GM23248 (cell line): ENCODE data around the gene DHX40. TPM values are rescaled to one million over a fixed set of nuclear protein-coding genes. Genes with fewer than 3 reads are reported as not detected.

Experiments used
- DNase-seq: peaks from one replicate; pipeline ENCODE4 v3.0.0-alpha.2; 2015
- H2AFZ ChIP-seq: fragments of 200-600 bp; sonication (generic); 2 replicates; pipeline ENCODE4 v1.6.1; 2016; ENCODE audit warnings: antibody characterized with exemption
- H3F3A ChIP-seq: fragments of 200-600 bp; sonication (generic); 2 replicates; pipeline ENCODE4 v1.6.1; 2016; ENCODE audit warnings: mild to moderate bottlenecking, antibody characterized with exemption, mixed run types; ENCODE audit not compliant: insufficient read depth
- H3K27ac ChIP-seq: fragments of 200-600 bp; sonication (generic); 2 replicates; pipeline ENCODE4 v1.5.1; 2016; ENCODE audit warnings: mild to moderate bottlenecking
- H3K27me3 ChIP-seq: fragments of 200-600 bp; sonication (generic); replicated peaks from 2 replicates; pipeline ENCODE4 v1.6.1; 2016; ENCODE audit warnings: mild to moderate bottlenecking; ENCODE audit not compliant: insufficient read depth
- H3K36me3 ChIP-seq: fragments of 200-600 bp; sonication (generic); 2 replicates; pipeline ENCODE4 v1.6.1; 2016; ENCODE audit warnings: low read depth, mild to moderate bottlenecking
- H3K4me1 ChIP-seq: fragments of 200-600 bp; sonication (generic); 2 replicates; pipeline ENCODE4 v1.6.1; 2016; ENCODE audit warnings: mild to moderate bottlenecking; ENCODE audit not compliant: insufficient read depth
- H3K4me2 ChIP-seq: fragments of 200-600 bp; sonication (generic); one replicate; pipeline ENCODE4 v1.6.1; 2016; ENCODE audit warnings: mild to moderate bottlenecking; ENCODE audit not compliant: unreplicated experiment
- H3K4me3 ChIP-seq: fragments of 200-600 bp; sonication (generic); 2 replicates; pipeline ENCODE4 v1.5.1; 2016; ENCODE audit warnings: mild to moderate bottlenecking
- H3K79me2 ChIP-seq: fragments of 200-600 bp; sonication (generic); 2 replicates; pipeline ENCODE4 v1.6.1; 2016; ENCODE audit warnings: mild to moderate bottlenecking; ENCODE audit not compliant: insufficient read depth
- H3K9ac ChIP-seq: fragments of 200-600 bp; sonication (generic); 2 replicates; pipeline ENCODE4 v1.6.1; 2016; ENCODE audit warnings: mild to moderate bottlenecking
- H3K9me2 ChIP-seq: fragments of 200-600 bp; sonication (generic); 2 replicates; pipeline ENCODE4 v1.6.1; 2016; ENCODE audit warnings: mixed run types, mild to moderate bottlenecking, moderate library complexity; ENCODE audit not compliant: insufficient read depth
- H3K9me3 ChIP-seq: fragments of 200-600 bp; sonication (generic); one replicate; pipeline ENCODE4 v1.6.1; 2017; ENCODE audit warnings: low read depth
- H4K20me1 ChIP-seq: fragments of 200-600 bp; sonication (generic); 2 replicates; pipeline ENCODE4 v1.6.0; 2016; ENCODE audit not compliant: insufficient read depth
- EZH2 ChIP-seq: fragments of 200-600 bp; sonication (generic); IDR thresholded peaks from 2 replicates; pipeline ENCODE4 v1.6.1; 2018; ENCODE audit warnings: antibody characterized with exemption, mild to moderate bottlenecking; ENCODE audit not compliant: insufficient read depth, poor library complexity, severe bottlenecking
- EZH2phosphoT487 ChIP-seq: fragments of 200-600 bp; sonication (generic); IDR thresholded peaks from 2 replicates; pipeline ENCODE4 v1.6.1; 2018; ENCODE audit warnings: antibody characterized with exemption, moderate library complexity, mild to moderate bottlenecking, low read depth; ENCODE audit not compliant: insufficient read depth
- WGBS, 2 experiments: methylation state at CpG; one replicate each; pipeline ENCODE4 v1.1.6; 2015 to 2017; ENCODE audit warnings: low lambda C conversion rate in 2 of 2, low coverage in 1 of 2; ENCODE audit errors: missing lambda C conversion rate in 2 of 2; 5-methylcytosine and 5-hydroxymethylcytosine counted together
- in situ Hi-C: fragments of 300-500 bp; cut with MboI; formaldehyde crosslinking; loops from 2 replicates; pipeline ENCODE4 v1.15.0; 2020
- polyA plus RNA-seq: library from polyadenylated mRNA; unstranded; fragments of >200 nt; fragmentation: Nextera tagmentation; extraction: Ambion mirVana; gene quantifications from 2 replicates; pipeline ENCODE4 v1.2.1, GENCODE V29; 2016
- total RNA-seq: library from RNA; depleted of rRNA; stranded (reverse); fragments of >200 nt; shearing (Covaris generic); gene quantifications from 2 replicates; pipeline ENCODE4 v1.2.3, GENCODE V29; 2014

DHX40 gene
- total and polyA plus RNA-seq, 2 experiments from 2014 or later: 18.9 to 68.5 TPM

DNA sequence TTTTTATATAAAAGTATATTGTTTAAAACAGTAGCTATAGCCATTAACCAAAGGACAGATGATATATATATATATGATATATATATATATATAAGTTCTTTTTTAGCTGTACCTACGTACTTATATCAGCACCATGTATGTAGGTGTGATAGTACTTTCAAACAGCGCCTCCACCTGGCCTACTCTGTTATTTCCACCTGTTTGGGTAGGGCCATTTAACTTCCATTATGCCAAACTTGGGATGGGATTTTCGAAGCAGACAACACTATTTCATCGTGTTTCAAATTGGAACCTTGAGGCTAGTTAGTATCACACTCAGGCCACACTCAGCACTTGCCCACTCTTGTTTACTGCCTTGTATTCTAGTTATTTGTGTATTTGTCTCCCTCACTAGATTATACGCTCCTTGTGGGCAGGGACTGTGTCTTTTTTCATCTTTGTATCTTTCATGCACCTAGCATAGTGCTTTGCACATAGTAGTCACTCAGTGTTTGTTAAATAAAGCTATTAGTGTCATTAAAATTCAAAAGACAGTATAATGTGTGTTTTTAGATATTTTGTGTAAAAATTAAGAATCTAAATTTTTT is 42.5 kb downstream of the DHX40 start:
- Histone ChIP-seq H3K9me2 (no peaks in the 10 kb centered on the region), H3K79me2 (no peaks in the 10 kb centered on the region), H3K9ac (no peak overlapping the region), H3K4me2 (no peak overlapping the region), H3K4me1 (no peaks in the 10 kb centered on the region), H3K4me3 (no peak overlapping the region), H3K9me3 (no peaks in the 10 kb centered on the region), H3F3A (no peaks in the 10 kb centered on the region), H3K36me3 (peaks cover 36% of the 10 kb centered on the region; the same call in 1 of the 2 replicates), H4K20me1 (no peaks in the 10 kb centered on the region), H3K27ac (no peak overlapping the region), H3K27me3 (no peaks in the 10 kb centered on the region), H2AFZ (no peak overlapping the region)
- in situ Hi-C loops: no loop called here
- 72 to 74% methylated on average over 5 of the region's 5 CpGs for WGBS, 2 experiments
- DNase-seq: no peak
- TF ChIP-seq EZH2 (no peak), EZH2phosphoT487 (no peak)

DNA sequence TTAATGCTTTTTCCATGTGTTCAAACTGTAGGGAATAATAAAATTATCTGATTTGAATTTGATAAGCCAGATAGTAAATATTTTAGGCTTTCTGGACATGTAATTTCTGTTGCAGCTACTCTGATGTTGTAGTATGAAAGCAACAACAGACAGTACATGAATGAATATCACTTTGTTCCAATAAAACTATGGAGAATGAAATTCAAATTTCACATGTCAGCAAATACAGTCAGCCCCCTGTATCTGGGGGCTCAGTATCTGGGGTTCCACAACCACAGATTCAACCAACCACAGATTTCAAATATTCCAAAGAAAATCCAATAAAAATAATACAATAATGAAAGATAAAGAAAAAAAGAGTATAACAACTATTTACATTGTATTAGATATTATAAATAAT is 46.1 kb downstream of the DHX40 start:
- Histone ChIP-seq H3K4me1 (no peaks in the 10 kb centered on the region), H3K9me2 (no peaks in the 10 kb centered on the region), H3K79me2 (no peaks in the 10 kb centered on the region), H3K4me3 (no peak overlapping the region), H3K9ac (no peak overlapping the region), H3K27ac (no peak overlapping the region), H3K4me2 (no peak overlapping the region), H4K20me1 (no peaks in the 10 kb centered on the region), H3K9me3 (no peaks in the 10 kb centered on the region), H3F3A (no peaks in the 10 kb centered on the region), H2AFZ (no peak overlapping the region), H3K27me3 (no peaks in the 10 kb centered on the region), H3K36me3 (peaks cover 16% of the 10 kb centered on the region; the same call in 1 of the 2 replicates)
- no peak for DNase-seq
- TF ChIP-seq EZH2 (no peak), EZH2phosphoT487 (no peak)
- in situ Hi-C loops: no loop called here

DNA sequence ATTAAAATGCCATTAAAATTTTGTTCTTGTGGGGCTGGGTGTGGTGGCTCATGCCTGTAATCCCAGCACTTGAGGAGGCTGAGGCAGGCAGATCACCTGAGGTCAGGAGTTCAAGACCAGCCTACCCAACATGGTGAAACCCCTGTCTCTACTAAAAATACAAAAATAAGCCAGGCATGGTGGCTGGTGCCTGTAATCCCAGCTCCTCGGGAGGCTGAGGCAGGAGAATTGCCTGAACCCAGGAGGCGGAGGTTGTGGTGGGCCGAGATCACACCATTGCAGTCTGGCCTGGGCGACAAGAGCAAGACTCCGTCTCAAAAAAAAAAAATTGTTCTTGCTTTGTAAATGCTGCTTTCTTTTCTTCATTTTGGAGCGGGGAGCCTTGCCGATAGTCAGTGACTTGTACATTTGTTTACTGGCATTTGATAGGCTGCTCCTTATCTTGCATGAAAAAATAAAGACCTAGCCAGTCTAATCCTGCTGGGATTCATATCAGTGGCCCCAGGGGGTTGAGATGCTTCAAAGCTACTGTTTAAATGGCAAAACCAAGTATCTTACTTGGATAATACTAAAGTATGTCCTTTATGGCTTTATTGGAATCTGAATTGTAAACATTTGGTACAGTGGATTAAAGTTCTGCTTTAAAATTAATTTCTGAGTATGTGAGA is 51.0 kb downstream of the DHX40 start:
- H3F3A ChIP-seq: peaks cover 15% of the 10 kb centered on the region
- no peaks in the 10 kb centered on the region for H3K9me3 ChIP-seq
- H3K27me3 ChIP-seq: no peaks in the 10 kb centered on the region
- no peak overlapping the region for H3K4me2 ChIP-seq
- peaks cover 3% of the 10 kb centered on the region for H4K20me1 ChIP-seq
- TF ChIP-seq EZH2 (no peak), EZH2phosphoT487 (no peak)
- H3K9me2 ChIP-seq: no peaks in the 10 kb centered on the region
- peaks cover 8% of the 10 kb centered on the region; the same call in 1 of the 2 replicates for H3K4me1 ChIP-seq
- no peak overlapping the region for H3K4me3 ChIP-seq
- H3K27ac ChIP-seq: no peak overlapping the region
- no peaks in the 10 kb centered on the region for H3K36me3 ChIP-seq
- peaks cover 33% of the 10 kb centered on the region for H3K79me2 ChIP-seq
- in situ Hi-C loops: no loop called here
- no peak overlapping the region for H3K9ac ChIP-seq
- DNase-seq: no peak
- no peak overlapping the region for H2AFZ ChIP-seq
- WGBS, 2 experiments: 96 to 98% methylated on average over 7 of the region's 7 CpGs

DNA sequence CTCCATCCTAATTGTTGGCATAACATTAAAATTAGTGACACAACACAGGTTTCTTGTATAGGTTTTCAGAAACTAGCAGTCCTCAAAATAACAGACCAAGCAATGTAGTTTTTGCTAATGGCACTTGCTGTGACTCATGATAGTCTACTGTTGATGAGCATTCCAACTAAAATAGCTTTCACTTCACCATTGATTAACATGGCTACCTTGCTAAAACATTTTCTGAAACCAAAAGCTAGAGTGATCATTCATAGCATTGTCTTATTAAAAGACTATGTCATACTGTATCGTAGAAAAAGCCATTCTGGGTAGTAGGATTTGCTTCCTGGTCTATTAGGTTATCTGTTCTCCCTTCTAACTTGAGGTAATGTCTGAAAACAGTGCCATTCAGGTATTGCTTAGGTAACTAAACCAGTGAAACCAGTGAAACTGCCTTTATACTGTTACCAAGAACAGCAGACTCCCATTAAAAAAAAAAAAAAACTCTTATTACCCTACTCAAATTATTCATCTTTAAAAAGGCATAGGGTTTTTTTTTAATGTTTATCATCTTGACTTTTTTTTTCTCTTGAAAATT is 51.8 kb downstream of the DHX40 start:
- Histone ChIP-seq H3K9ac (peak overlapping the region; percentile 100), H3K27ac (peak overlapping the region; percentile 99)

More for the DNA sequence above, 51.8 kb downstream of the DHX40 start:
- 100% methylated on average over 1 of the region's 1 CpG for WGBS, 2 experiments
- Histone ChIP-seq H3K27me3 (no peaks in the 10 kb centered on the region), H3K4me1 (peaks cover 17% of the 10 kb centered on the region), H3K4me3 (no peak overlapping the region), H3F3A (peaks cover 23% of the 10 kb centered on the region), H4K20me1 (peaks cover 9% of the 10 kb centered on the region), H2AFZ (peak overlapping the region; percentile 65), H3K9me3 (no peaks in the 10 kb centered on the region), H3K79me2 (peaks cover 42% of the 10 kb centered on the region), H3K36me3 (no peaks in the 10 kb centered on the region), H3K9me2 (no peaks in the 10 kb centered on the region), H3K4me2 (peak overlapping the region; percentile 99)
- DNase-seq: no peak
- TF ChIP-seq EZH2phosphoT487: no peak
- TF ChIP-seq EZH2: no peak
- in situ Hi-C loops: no loop called here
